ENCODE data around the gene RFNG. TPM values are rescaled to one million over a fixed set of nuclear protein-coding genes. Genes with fewer than 3 reads are reported as not detected.

Gene RFNG
- total and polyA plus RNA-seq, 10 of the 15 experiments (the other 5 are each of a cell fraction or from before 2014, with no cell fraction given), result 0.10 to 19.6 (median 6.2) TPM

- TF ChIP-seq TCF3 (IDR thresholded peaks at IDR 0.05; ENCODE audit: borderline replicate concordance, insufficient read depth, low read depth, low read length) (no peak), ASH2L (IDR thresholded peaks at IDR 0.05; ENCODE audit: borderline replicate concordance, low read depth) (no peak), ATF7 (IDR thresholded peaks at IDR 0.05; ENCODE audit: low read depth) (no peak), ZNF384 (IDR thresholded peaks at IDR 0.05; ENCODE audit: borderline replicate concordance, low read depth, low read length) (no peak), ZZZ3 (IDR thresholded peaks at IDR 0.05; ENCODE audit: control insufficient read depth, insufficient read length, low read depth) (no peak), SREBF2 (IDR thresholded peaks at IDR 0.05; ENCODE audit: low read length) (no peak), GABPA (IDR thresholded peaks at IDR 0.05; ENCODE audit: low read depth) (no peak), HCFC1 (IDR thresholded peaks at IDR 0.05; ENCODE audit: low read length) (no peak), ZNF687 (IDR thresholded peaks at IDR 0.05) (no peak), POU2F2 (IDR thresholded peaks at IDR 0.05; ENCODE audit: borderline replicate concordance, low read depth, low read length) (0 out of 3 replicates have a peak, but pooled peaks have one; percentile 12)
- TF ChIP-seq, protein P1, sequence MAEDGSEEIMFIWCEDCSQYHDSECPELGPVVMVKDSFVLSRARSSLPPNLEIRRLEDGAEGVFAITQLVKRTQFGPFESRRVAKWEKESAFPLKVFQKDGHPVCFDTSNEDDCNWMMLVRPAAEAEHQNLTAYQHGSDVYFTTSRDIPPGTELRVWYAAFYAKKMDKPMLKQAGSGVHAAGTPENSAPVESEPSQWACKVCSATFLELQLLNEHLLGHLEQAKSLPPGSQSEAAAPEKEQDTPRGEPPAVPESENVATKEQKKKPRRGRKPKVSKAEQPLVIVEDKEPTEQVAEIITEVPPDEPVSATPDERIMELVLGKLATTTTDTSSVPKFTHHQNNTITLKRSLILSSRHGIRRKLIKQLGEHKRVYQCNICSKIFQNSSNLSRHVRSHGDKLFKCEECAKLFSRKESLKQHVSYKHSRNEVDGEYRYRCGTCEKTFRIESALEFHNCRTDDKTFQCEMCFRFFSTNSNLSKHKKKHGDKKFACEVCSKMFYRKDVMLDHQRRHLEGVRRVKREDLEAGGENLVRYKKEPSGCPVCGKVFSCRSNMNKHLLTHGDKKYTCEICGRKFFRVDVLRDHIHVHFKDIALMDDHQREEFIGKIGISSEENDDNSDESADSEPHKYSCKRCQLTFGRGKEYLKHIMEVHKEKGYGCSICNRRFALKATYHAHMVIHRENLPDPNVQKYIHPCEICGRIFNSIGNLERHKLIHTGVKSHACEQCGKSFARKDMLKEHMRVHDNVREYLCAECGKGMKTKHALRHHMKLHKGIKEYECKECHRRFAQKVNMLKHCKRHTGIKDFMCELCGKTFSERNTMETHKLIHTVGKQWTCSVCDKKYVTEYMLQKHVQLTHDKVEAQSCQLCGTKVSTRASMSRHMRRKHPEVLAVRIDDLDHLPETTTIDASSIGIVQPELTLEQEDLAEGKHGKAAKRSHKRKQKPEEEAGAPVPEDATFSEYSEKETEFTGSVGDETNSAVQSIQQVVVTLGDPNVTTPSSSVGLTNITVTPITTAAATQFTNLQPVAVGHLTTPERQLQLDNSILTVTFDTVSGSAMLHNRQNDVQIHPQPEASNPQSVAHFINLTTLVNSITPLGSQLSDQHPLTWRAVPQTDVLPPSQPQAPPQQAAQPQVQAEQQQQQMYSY (CRISPR knock-in tag; IDR thresholded peaks at IDR 0.05), result no peak
- TF ChIP-seq, protein P2, sequence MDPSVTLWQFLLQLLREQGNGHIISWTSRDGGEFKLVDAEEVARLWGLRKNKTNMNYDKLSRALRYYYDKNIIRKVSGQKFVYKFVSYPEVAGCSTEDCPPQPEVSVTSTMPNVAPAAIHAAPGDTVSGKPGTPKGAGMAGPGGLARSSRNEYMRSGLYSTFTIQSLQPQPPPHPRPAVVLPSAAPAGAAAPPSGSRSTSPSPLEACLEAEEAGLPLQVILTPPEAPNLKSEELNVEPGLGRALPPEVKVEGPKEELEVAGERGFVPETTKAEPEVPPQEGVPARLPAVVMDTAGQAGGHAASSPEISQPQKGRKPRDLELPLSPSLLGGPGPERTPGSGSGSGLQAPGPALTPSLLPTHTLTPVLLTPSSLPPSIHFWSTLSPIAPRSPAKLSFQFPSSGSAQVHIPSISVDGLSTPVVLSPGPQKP (IDR thresholded peaks at IDR 0.05; ENCODE audit: low read depth, low read length), result no peak
- TF ChIP-seq, protein P3, sequence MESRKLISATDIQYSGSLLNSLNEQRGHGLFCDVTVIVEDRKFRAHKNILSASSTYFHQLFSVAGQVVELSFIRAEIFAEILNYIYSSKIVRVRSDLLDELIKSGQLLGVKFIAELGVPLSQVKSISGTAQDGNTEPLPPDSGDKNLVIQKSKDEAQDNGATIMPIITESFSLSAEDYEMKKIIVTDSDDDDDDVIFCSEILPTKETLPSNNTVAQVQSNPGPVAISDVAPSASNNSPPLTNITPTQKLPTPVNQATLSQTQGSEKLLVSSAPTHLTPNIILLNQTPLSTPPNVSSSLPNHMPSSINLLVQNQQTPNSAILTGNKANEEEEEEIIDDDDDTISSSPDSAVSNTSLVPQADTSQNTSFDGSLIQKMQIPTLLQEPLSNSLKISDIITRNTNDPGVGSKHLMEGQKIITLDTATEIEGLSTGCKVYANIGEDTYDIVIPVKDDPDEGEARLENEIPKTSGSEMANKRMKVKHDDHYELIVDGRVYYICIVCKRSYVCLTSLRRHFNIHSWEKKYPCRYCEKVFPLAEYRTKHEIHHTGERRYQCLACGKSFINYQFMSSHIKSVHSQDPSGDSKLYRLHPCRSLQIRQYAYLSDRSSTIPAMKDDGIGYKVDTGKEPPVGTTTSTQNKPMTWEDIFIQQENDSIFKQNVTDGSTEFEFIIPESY (IDR thresholded peaks at IDR 0.05), result peak; percentile 91
- TF ChIP-seq, protein P4, sequence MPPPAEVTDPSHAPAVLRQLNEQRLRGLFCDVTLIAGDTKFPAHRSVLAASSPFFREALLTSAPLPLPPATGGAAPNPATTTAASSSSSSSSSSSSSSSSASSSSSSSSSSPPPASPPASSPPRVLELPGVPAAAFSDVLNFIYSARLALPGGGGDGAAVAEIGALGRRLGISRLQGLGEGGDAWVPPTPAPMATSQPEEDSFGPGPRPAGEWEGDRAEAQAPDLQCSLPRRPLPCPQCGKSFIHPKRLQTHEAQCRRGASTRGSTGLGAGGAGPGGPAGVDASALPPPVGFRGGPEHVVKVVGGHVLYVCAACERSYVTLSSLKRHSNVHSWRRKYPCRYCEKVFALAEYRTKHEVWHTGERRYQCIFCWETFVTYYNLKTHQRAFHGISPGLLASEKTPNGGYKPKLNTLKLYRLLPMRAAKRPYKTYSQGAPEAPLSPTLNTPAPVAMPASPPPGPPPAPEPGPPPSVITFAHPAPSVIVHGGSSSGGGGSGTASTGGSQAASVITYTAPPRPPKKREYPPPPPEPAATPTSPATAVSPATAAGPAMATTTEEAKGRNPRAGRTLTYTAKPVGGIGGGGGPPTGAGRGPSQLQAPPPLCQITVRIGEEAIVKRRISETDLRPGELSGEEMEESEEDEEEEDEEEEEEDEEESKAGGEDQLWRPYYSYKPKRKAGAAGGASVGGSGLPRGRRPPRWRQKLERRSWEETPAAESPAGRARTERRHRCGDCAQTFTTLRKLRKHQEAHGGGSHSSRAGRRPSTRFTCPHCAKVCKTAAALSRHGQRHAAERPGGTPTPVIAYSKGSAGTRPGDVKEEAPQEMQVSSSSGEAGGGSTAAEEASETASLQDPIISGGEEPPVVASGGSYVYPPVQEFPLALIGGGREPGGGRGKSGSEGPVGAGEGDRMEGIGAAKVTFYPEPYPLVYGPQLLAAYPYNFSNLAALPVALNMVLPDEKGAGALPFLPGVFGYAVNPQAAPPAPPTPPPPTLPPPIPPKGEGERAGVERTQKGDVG (CRISPR knock-in tag; IDR thresholded peaks at IDR 0.05), result no peak
These were observed 20.9 kb downstream of the RFNG start (continued) for GRCh38 chr17:82030470-82031302.
